DOHH2 (cell line): ENCODE data around the gene LSR.

Source experiments
- H3F3A ChIP-seq: fragments of 200-600 bp; sonication (generic), shearing (Covaris generic); 2 replicates; pipeline ENCODE4 v1.6.0; 2016; ENCODE audit warnings: antibody characterized with exemption, mild to moderate bottlenecking; ENCODE audit not compliant: control insufficient read depth, insufficient read depth
- H3K27ac ChIP-seq: fragments of 200-600 bp; sonication (generic); 2 replicates; pipeline ENCODE4 v1.5.1; 2014; ENCODE audit warnings: low read depth, mild to moderate bottlenecking, low read length, moderate library complexity
- H3K27me3 ChIP-seq: fragments of 200-600 bp; sonication (generic); 2 replicates; pipeline ENCODE4 v1.6.1; 2014; ENCODE audit warnings: mild to moderate bottlenecking, low read length, mixed read lengths; ENCODE audit not compliant: control insufficient read depth
- H3K36me3 ChIP-seq: fragments of 200-600 bp; sonication (generic); 2 replicates; pipeline ENCODE4 v1.6.1; 2014; ENCODE audit warnings: mild to moderate bottlenecking, low read length, moderate library complexity, mixed read lengths; ENCODE audit not compliant: control insufficient read depth
- H3K4me1 ChIP-seq: fragments of 200-600 bp; sonication (generic); 2 replicates; pipeline ENCODE4 v1.6.1; 2014; ENCODE audit warnings: mild to moderate bottlenecking, low read length, mixed read lengths; ENCODE audit not compliant: control insufficient read depth
- H3K4me2 ChIP-seq: fragments of 200-600 bp; sonication (generic); 2 replicates; pipeline ENCODE4 v1.6.0; 2014; ENCODE audit warnings: mild to moderate bottlenecking, low read length, moderate library complexity
- H3K4me3 ChIP-seq: fragments of 200-600 bp; sonication (generic); 2 replicates; pipeline ENCODE4 v1.5.1; 2014; ENCODE audit warnings: mild to moderate bottlenecking, low read length, mixed read lengths
- H3K79me2 ChIP-seq: fragments of 200-600 bp; sonication (generic); 2 replicates; pipeline ENCODE4 v1.6.1; 2014; ENCODE audit warnings: mild to moderate bottlenecking, low read length, mixed read lengths; ENCODE audit not compliant: control insufficient read depth
- H3K9me2 ChIP-seq: fragments of 200-600 bp; sonication (generic); replicated peaks from 2 replicates; pipeline ENCODE4 v1.6.1; 2014; ENCODE audit warnings: mild to moderate bottlenecking, low read length, mixed read lengths; ENCODE audit not compliant: control insufficient read depth
- H3K9me3 ChIP-seq: fragments of 200-600 bp; sonication (generic); 2 replicates; pipeline ENCODE4 v1.6.1; 2014; ENCODE audit warnings: antibody characterized with exemption, low read length, mixed read lengths; ENCODE audit not compliant: control insufficient read depth, insufficient read depth
- H4K20me1 ChIP-seq: fragments of 200-600 bp; sonication (generic); 2 replicates; pipeline ENCODE4 v1.6.0; 2014; ENCODE audit warnings: low read depth, mild to moderate bottlenecking, antibody characterized with exemption, low read length, moderate library complexity; ENCODE audit not compliant: control insufficient read depth, insufficient read depth
- EZH2phosphoT487 ChIP-seq: fragments of 200-600 bp; sonication (generic); IDR thresholded peaks from 2 replicates; pipeline ENCODE4 v1.6.1; 2017; ENCODE audit warnings: borderline replicate concordance, mild to moderate bottlenecking, antibody characterized with exemption, low read length, moderate library complexity, mixed read lengths
- TF ChIP-seq, protein P1 (sequence below): fragments of 200-600 bp; sonication (generic); IDR thresholded peaks from one replicate; pipeline ENCODE4 v1.5.1; 2014; ENCODE audit warnings: antibody characterized with exemption, mild to moderate bottlenecking, low read depth, low read length; ENCODE audit not compliant: poor library complexity, severe bottlenecking

LSR gene

DNA sequence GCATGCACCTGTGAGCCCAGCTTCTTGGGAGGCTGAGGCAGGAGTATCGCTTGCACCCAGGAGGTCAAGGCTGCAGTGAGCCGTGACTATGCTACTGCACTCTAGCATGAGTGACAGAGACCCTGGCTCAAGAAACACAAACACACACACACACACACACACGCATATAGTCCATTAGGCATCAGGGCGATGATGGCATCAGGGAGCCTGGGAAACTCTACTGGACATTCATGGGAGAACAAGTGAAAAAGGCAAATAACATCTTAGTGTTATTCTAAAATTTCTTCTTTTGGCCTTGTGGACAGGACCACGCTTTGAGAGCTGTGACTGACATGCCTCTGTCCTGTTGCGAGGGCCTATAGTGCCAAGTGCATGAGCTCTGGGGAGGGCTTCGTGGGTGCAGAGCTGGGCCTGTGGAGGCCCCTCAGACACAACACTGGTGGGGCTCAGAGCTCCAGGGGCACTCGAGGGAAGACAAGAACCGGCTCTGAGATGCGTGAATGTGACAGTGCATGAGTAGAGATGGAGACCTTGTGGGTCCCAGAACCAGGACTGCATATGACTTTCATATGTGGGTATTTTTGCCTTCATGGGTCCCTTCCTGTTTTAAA is 12.0 kb downstream of the LSR start:
- peaks cover 24% of the 10 kb centered on the region for H3K4me1 ChIP-seq
- H3F3A ChIP-seq: peaks cover 15% of the 10 kb centered on the region
- no peaks in the 10 kb centered on the region for H3K9me2 ChIP-seq
- H3K4me3 ChIP-seq: no peak overlapping the region
- H3K4me2 ChIP-seq: no peak overlapping the region
- no peaks in the 10 kb centered on the region; the same call in 1 of the 2 replicates for H4K20me1 ChIP-seq
- TF ChIP-seq EZH2phosphoT487: no peak
- TF ChIP-seq, protein P1, sequence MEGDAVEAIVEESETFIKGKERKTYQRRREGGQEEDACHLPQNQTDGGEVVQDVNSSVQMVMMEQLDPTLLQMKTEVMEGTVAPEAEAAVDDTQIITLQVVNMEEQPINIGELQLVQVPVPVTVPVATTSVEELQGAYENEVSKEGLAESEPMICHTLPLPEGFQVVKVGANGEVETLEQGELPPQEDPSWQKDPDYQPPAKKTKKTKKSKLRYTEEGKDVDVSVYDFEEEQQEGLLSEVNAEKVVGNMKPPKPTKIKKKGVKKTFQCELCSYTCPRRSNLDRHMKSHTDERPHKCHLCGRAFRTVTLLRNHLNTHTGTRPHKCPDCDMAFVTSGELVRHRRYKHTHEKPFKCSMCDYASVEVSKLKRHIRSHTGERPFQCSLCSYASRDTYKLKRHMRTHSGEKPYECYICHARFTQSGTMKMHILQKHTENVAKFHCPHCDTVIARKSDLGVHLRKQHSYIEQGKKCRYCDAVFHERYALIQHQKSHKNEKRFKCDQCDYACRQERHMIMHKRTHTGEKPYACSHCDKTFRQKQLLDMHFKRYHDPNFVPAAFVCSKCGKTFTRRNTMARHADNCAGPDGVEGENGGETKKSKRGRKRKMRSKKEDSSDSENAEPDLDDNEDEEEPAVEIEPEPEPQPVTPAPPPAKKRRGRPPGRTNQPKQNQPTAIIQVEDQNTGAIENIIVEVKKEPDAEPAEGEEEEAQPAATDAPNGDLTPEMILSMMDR: no peak
- H3K9me3 ChIP-seq: no peaks in the 10 kb centered on the region
- H3K36me3 ChIP-seq: peaks cover 27% of the 10 kb centered on the region
- H3K27ac ChIP-seq: no peak overlapping the region
- H3K27me3 ChIP-seq: no peaks in the 10 kb centered on the region
- no peaks in the 10 kb centered on the region for H3K79me2 ChIP-seq

DNA sequence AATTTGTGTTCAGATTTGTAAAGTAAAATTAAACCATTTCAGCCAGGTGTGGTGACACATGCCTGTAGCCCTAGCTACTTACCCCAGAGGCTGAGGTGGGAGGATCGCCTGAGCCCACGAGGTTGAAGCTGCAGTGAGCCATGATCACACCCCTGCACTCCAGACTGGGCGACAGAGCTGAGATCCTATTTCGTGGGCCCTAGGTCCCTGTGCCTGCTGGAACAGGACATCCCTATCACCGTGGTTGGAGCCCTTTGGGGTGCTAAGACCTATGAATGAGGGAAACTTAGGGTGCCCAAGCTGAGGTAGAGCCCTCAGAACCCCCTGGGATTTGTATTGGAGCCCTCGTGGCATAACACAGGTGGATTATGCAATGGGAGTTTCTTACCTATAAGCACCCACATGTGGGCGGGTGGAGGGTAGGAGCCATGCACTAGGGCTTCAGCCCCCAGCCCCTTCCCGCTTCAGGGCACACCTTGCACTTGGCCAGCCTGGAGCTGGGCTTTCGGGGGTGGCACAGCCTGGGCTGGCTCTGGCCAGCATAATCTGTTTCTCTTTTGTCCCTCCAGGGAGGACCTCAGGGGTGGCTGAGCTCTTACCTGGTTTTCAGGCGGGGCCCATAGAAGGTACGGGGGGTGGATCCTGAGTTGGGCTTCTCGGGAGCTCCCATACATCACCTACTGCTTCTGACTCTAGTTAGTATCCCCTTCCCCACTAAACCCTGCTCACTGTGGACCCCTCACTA is 12.7 kb downstream of the LSR start:
- H3K9me3 ChIP-seq: no peaks in the 10 kb centered on the region
- H3K36me3 ChIP-seq: peaks cover 32% of the 10 kb centered on the region
- H3K27ac ChIP-seq: no peak overlapping the region
- H3K79me2 ChIP-seq: peaks cover 2% of the 10 kb centered on the region
- no peak overlapping the region for H3K4me2 ChIP-seq
- H3K4me3 ChIP-seq: no peak overlapping the region
- H3K4me1 ChIP-seq: peaks cover 29% of the 10 kb centered on the region
- H3K27me3 ChIP-seq: no peaks in the 10 kb centered on the region
- H3K9me2 ChIP-seq: no peaks in the 10 kb centered on the region
- H4K20me1 ChIP-seq: no peaks in the 10 kb centered on the region; the same call in 1 of the 2 replicates
- TF ChIP-seq, protein P1: no peak
- TF ChIP-seq EZH2phosphoT487: no peak
- peaks cover 16% of the 10 kb centered on the region for H3F3A ChIP-seq

DNA sequence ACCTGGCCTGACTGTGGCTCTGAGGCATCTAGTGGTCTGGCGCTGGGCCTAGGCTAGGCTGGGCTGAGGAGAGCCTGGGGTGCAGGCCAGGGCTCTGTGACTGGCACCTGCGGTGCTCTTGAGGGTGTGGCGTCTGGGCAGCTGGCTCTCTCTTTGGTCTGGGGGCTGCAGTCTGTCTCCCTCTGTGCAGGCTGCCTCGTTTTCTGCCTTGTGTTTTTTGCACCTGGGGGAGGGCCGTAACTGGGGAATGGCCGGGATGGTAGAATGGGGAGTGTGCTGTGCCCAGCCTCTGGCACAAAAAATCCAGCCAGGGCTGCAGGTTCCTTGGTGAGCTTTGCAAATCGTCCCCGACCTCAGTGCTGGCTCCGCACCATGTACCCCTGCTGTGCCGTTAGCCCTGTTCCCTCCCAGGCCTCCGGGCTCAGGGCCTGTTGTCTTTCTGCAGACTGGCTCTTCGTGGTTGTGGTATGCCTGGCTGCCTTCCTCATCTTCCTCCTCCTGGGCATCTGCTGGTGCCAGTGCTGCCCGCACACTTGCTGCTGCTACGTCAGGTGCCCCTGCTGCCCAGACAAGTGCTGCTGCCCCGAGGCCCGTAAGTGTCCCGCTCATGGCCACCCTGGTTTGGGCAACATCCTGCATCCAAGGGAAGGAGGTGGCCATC is 13.4 kb downstream of the LSR start:
- peaks cover 39% of the 10 kb centered on the region for H3K36me3 ChIP-seq
- no peaks in the 10 kb centered on the region for H3K27me3 ChIP-seq
- H4K20me1 ChIP-seq: no peaks in the 10 kb centered on the region; the same call in 1 of the 2 replicates
- TF ChIP-seq EZH2phosphoT487: no peak
- TF ChIP-seq, protein P1: no peak
- no peak overlapping the region for H3K4me2 ChIP-seq
- peaks cover 16% of the 10 kb centered on the region for H3F3A ChIP-seq
- H3K27ac ChIP-seq: no peak overlapping the region
- no peaks in the 10 kb centered on the region for H3K9me3 ChIP-seq
- H3K4me1 ChIP-seq: peaks cover 33% of the 10 kb centered on the region
- no peak overlapping the region for H3K4me3 ChIP-seq
- H3K79me2 ChIP-seq: peaks cover 9% of the 10 kb centered on the region
- H3K9me2 ChIP-seq: no peaks in the 10 kb centered on the region
